ENCODE results near the gene PLXNA1. TPM values are rescaled to one million over a fixed set of nuclear protein-coding genes. Genes with fewer than 3 reads are reported as not detected.

The PLXNA1 gene
- total RNA-seq, 1 donor from 2014 or later, result 26.4 TPM

- Histone ChIP-seq H3K9me3 (replicated peaks) (no peaks in the 10 kb centered on the region), H3K27me3 (ENCODE audit: low read depth) (no peaks in the 10 kb centered on the region), H3K27ac (replicated peaks) (no peak overlapping the region), H3K4me1 (peaks cover 76% of the 10 kb centered on the region), H3K36me3 (peaks cover 22% of the 10 kb centered on the region), H3K4me3 (no peak overlapping the region)
- intact Hi-C loops (cut with micrococcal nuclease), result no loop called here
- TF ChIP-seq CTCF (IDR thresholded peaks at IDR 0.05; ENCODE audit: borderline replicate concordance), result no peak
- no peak for DNase-seq
Measured at GRCh38 chr3:126990024-126990700, 7.2 kb downstream of the PLXNA1 start.

GRCh38 chr3:126990890-126991289, 8.0 kb downstream of the PLXNA1 start:
- peaks cover 76% of the 10 kb centered on the region for H3K4me1 ChIP-seq

GRCh38 chr3:126991366-126992200, 8.7 kb downstream of the PLXNA1 start:
- H3K27me3 ChIP-seq (ENCODE audit: low read depth), result no peaks in the 10 kb centered on the region
- H3K36me3 ChIP-seq, result peaks cover 22% of the 10 kb centered on the region
- H3K27ac ChIP-seq (replicated peaks), result peak overlapping the region; percentile 34
- no peak for TF ChIP-seq CTCF (IDR thresholded peaks at IDR 0.05; ENCODE audit: borderline replicate concordance)
- no peaks in the 10 kb centered on the region for H3K9me3 ChIP-seq (replicated peaks)
- intact Hi-C loops (cut with micrococcal nuclease), result no loop called here
- DNase-seq, result no peak
- H3K4me3 ChIP-seq, result no peak overlapping the region
- H3K4me1 ChIP-seq, result peaks cover 76% of the 10 kb centered on the region

More at GRCh38 chr3:126990890-126991289, 8.0 kb downstream of the PLXNA1 start:
- Histone ChIP-seq H3K4me3 (no peak overlapping the region), H3K27ac (replicated peaks) (no peak overlapping the region), H3K27me3 (ENCODE audit: low read depth) (no peaks in the 10 kb centered on the region), H3K36me3 (peaks cover 22% of the 10 kb centered on the region), H3K9me3 (replicated peaks) (no peaks in the 10 kb centered on the region)
- no peak for DNase-seq
- intact Hi-C loops (cut with micrococcal nuclease), result no loop called here
- TF ChIP-seq CTCF (IDR thresholded peaks at IDR 0.05; ENCODE audit: borderline replicate concordance), result no peak

GRCh38 chr3:126992216-126992615, 9.3 kb downstream of the PLXNA1 start:
- Histone ChIP-seq H3K4me3 (no peak overlapping the region), H3K27ac (replicated peaks) (peak overlapping the region; percentile 34), H3K4me1 (peaks cover 76% of the 10 kb centered on the region), H3K36me3 (peaks cover 22% of the 10 kb centered on the region), H3K27me3 (ENCODE audit: low read depth) (no peaks in the 10 kb centered on the region), H3K9me3 (replicated peaks) (no peaks in the 10 kb centered on the region)
- intact Hi-C loops (cut with micrococcal nuclease), result no loop called here
- no peak for TF ChIP-seq CTCF (IDR thresholded peaks at IDR 0.05; ENCODE audit: borderline replicate concordance)
- DNase-seq, result no peak

- Histone ChIP-seq H3K4me1 (peaks cover 80% of the 10 kb centered on the region), H3K4me3 (no peak overlapping the region), H3K36me3 (peaks cover 22% of the 10 kb centered on the region), H3K27me3 (ENCODE audit: low read depth) (no peaks in the 10 kb centered on the region), H3K27ac (replicated peaks) (peak overlapping the region; percentile 28), H3K9me3 (replicated peaks) (no peaks in the 10 kb centered on the region)
- no peak for DNase-seq
- no peak for TF ChIP-seq CTCF (IDR thresholded peaks at IDR 0.05; ENCODE audit: borderline replicate concordance)
- intact Hi-C loops (cut with micrococcal nuclease), result no loop called here
Measured at GRCh38 chr3:126992776-126993175, 9.9 kb downstream of the PLXNA1 start.
